ENCODE measurements around the gene SLC24A3. TPM values are rescaled to one million over a fixed set of nuclear protein-coding genes. Genes with fewer than 3 reads are reported as not detected.
A peak's percentile ranks its signal among the peaks of the same experiment; 100 is the strongest.

Gene SLC24A3
- total RNA-seq = 1 to 10 TPM in 3 of 10 donors, under 1 TPM in 7; 0.21 to 2.6 (median 0.81) TPM
- 1 to 10 TPM in 1 of 2 donors, under 1 TPM in 1; 0.80 to 1.1 TPM for polyA plus RNA-seq
- long read RNA-seq, donor 1, partial matches to known transcripts = 1 of 3 reads
- long read RNA-seq, donor 1, other reads (novel, unspliced or antisense) = 2 of 3 reads
- long read RNA-seq, donor 2, partial matches to known transcripts = 0 of 1 reads
- long read RNA-seq, donor 2, other reads (novel, unspliced or antisense) = 1 of 1 reads
- long read RNA-seq, donor 3, partial matches to known transcripts = 0 of 1 reads
- long read RNA-seq, donor 3, other reads (novel, unspliced or antisense) = 1 of 1 reads

DNA sequence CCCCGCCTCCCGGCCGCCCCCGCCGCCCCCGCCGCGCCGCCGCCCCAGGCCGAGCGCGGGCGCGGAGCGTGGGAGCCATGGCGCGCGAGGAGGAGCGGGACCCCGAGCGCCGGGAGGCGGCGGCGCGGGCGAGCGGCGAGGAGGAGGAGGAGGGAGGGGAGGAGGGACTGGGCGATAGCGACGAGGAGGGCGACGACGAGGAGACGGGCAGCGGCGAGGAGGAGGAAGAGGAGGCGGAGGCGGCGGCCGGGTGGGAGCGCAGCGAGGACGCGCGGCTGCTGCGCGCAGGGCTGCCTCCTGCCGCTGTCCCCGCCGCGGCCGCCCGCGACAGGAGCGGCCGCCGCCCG lies at the start of gene SLC24A3:
Gene SLC24A3 (plus strand): TSS at position 174 of the 347 bp plus-strand sequence.
- H3K4me1 ChIP-seq = peaks cover 0 to 14% (median 8%) of the 10 kb centered on the region in 9 donors
- peaks cover 0 to 59% (median 40%) of the 10 kb centered on the region in 7 donors for H3K27me3 ChIP-seq
- 1% methylated on average over 17 to 60 of the region's 61 CpGs for WGBS, 2 donors
- ATAC-seq = peak in 3 of 8 donors; percentile 4 to 19 (median 12)
- no peaks in the 10 kb centered on the region for H3K36me3 ChIP-seq
- peak within 1 kb of the TSS; percentile 7 to 59 (median 49) for H3K4me3 ChIP-seq
- peak in 1 of 2 donors; percentile 40 for DNase-seq
- H3K27ac ChIP-seq = peak within 1 kb of the TSS in 1 of 10 donors; percentile 58
- TF ChIP-seq, protein P1, sequence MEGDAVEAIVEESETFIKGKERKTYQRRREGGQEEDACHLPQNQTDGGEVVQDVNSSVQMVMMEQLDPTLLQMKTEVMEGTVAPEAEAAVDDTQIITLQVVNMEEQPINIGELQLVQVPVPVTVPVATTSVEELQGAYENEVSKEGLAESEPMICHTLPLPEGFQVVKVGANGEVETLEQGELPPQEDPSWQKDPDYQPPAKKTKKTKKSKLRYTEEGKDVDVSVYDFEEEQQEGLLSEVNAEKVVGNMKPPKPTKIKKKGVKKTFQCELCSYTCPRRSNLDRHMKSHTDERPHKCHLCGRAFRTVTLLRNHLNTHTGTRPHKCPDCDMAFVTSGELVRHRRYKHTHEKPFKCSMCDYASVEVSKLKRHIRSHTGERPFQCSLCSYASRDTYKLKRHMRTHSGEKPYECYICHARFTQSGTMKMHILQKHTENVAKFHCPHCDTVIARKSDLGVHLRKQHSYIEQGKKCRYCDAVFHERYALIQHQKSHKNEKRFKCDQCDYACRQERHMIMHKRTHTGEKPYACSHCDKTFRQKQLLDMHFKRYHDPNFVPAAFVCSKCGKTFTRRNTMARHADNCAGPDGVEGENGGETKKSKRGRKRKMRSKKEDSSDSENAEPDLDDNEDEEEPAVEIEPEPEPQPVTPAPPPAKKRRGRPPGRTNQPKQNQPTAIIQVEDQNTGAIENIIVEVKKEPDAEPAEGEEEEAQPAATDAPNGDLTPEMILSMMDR (IDR thresholded peaks at IDR 0.05) = no peak
- H3K9me3 ChIP-seq = no peaks in the 10 kb centered on the region
- intact Hi-C loops (cut with DNase I) = loop anchor here in 3 of 10 donors (2.0 to 10.0 kb wide), 4 partner anchors 64 to 282 kb away; no protein-coding TSS in a partner anchor

GRCh38 chr20:19170148-19170547 lies 42.3 kb upstream of the SLC24A3 start:
- no peak for ATAC-seq
- TF ChIP-seq, protein P1 (IDR thresholded peaks at IDR 0.05) = no peak
- peaks cover 0 to 5% (median 0%) of the 10 kb centered on the region in 7 donors for H3K27me3 ChIP-seq
- no peaks in the 10 kb centered on the region for H3K36me3 ChIP-seq
- H3K4me3 ChIP-seq = no peak overlapping the region
- no peaks in the 10 kb centered on the region for H3K4me1 ChIP-seq
- DNase-seq = no peak
- no peak overlapping the region for H3K27ac ChIP-seq
- intact Hi-C loops (cut with DNase I) = no loop called here
- H3K9me3 ChIP-seq = peaks cover 0 to 22% (median 6%) of the 10 kb centered on the region in 11 donors

GRCh38 chr20:19172637-19173036 lies 39.8 kb upstream of the SLC24A3 start:
- 63 to 70% methylated on average over 1 of the region's 1 CpG for WGBS, 2 donors
- no peak for DNase-seq
- Histone ChIP-seq H3K27me3 (peaks cover 0 to 5% (median 0%) of the 10 kb centered on the region in 7 donors), H3K9me3 (peaks cover 0 to 8% (median 1%) of the 10 kb centered on the region in 11 donors), H3K4me1 (no peaks in the 10 kb centered on the region), H3K36me3 (no peaks in the 10 kb centered on the region), H3K4me3 (no peak overlapping the region), H3K27ac (no peak overlapping the region)
- intact Hi-C loops (cut with DNase I) = no loop called here
- TF ChIP-seq, protein P1 (IDR thresholded peaks at IDR 0.05) = no peak
- no peak for ATAC-seq

DNA sequence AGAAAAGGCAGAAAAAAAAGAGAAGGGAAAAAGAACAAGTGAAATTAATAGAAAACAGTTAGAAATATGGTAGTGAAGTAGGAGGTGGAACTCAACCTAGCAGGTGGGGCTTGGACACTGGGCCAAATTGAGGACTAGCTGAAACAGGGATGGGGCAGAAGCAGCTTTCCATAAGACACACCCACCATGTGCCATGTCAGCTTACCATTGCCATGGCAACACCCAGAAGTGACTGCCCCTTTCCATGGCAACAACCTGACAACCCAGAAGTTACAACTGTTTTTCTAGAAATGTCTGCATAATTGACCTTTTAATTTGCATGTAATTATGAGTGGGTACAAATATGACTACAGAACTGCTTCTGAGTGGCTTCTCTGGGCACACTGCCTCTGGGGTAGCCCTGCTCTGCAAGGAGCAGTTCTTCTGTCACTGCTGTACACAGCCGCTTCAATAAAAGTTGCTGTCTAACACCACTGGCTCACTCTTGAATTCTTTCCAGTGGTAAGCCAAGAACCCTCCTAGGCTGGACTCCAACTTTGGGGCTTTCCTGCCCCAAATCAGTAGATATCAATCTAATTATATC lies 35.9 kb upstream of the SLC24A3 start:
- ATAC-seq (no peak), DNase-seq (no peak)
- intact Hi-C loops (cut with DNase I) = no loop called here
- 89 to 94% methylated on average over 1 of the region's 1 CpG for WGBS, 2 donors
- H3K4me3 ChIP-seq = no peak overlapping the region
- no peaks in the 10 kb centered on the region for H3K4me1 ChIP-seq
- no peaks in the 10 kb centered on the region for H3K27me3 ChIP-seq
- H3K27ac ChIP-seq = no peak overlapping the region
- H3K9me3 ChIP-seq = no peaks in the 10 kb centered on the region
- H3K36me3 ChIP-seq = no peaks in the 10 kb centered on the region
- TF ChIP-seq, protein P1 (IDR thresholded peaks at IDR 0.05) = no peak
